Measurements from ENCODE around the gene DSG4.

GRCh38 chr18:31369478-31369877 lies 7.1 kb upstream of the DSG4 start:
- no peak for TF ChIP-seq CTCF (IDR thresholded peaks at IDR 0.05)
- TF ChIP-seq USF2 (IDR thresholded peaks at IDR 0.05) = no peak
- no peak for TF ChIP-seq REST (IDR thresholded peaks at IDR 0.05)
- TF ChIP-seq MYC (IDR thresholded peaks at IDR 0.05; ENCODE audit: borderline replicate concordance, low read length) = no peak
- TF ChIP-seq POLR2A (IDR thresholded peaks at IDR 0.05; ENCODE audit: low read length) = no peak
- TF ChIP-seq EHMT2 (IDR thresholded peaks at IDR 0.05; ENCODE audit: low read depth) = no peak
- TF ChIP-seq EP300 (IDR thresholded peaks at IDR 0.05) = no peak
- TF ChIP-seq POLR2AphosphoS2 (conservative IDR thresholded peaks at IDR 0.05; ENCODE audit: low read length) = no peak
- no peak for TF ChIP-seq RCOR1 (IDR thresholded peaks at IDR 0.05; ENCODE audit: low read depth, low read length)
- TF ChIP-seq HMGXB4 (CRISPR knock-in tag; IDR thresholded peaks at IDR 0.05; ENCODE audit: borderline replicate concordance) = no peak
